MM.1S (cell line): ENCODE measurements around the gene PIAS3.

Experiments
- EZH2 ChIP-seq: fragments of 300-600 bp; sonication (generic); optimal IDR thresholded peaks from 2 replicates; pipeline ENCODE3; 2017; ENCODE audit warnings: low read depth, mild to moderate bottlenecking, antibody characterized with exemption, low read length, mixed read lengths
- EZH2phosphoT487 ChIP-seq: fragments of 300-600 bp; sonication (generic); IDR thresholded peaks from 2 replicates; pipeline ENCODE4 v1.6.1; 2018; ENCODE audit warnings: antibody characterized with exemption, low read length
- TF ChIP-seq, protein P1 (sequence below): fragments of 300-600 bp; sonication (generic); IDR thresholded peaks from 2 replicates; pipeline ENCODE4 v1.5.1; 2016; ENCODE audit warnings: antibody characterized with exemption, low read length, mixed read lengths

DNA sequence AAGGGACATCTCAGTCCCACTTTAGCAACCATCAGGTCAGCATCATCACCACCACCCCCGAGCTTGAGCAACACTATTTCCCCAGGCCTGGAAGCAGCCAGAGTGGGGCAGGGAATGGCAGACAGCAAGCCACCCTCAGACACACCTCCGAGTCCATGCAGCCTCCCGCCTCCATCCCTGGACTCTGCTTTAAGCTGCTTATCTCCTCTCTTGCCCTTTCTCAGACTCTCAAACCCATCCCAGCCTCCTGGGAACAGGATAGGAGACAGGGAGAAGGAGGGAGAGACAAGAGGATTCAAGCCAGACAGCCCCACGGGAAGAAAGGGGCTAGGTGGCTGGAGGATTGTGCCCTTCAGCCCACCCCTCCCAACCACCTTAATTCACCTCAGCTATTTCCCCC, 1.7 kb downstream of the PIAS3 start:
- TF ChIP-seq, protein P1, sequence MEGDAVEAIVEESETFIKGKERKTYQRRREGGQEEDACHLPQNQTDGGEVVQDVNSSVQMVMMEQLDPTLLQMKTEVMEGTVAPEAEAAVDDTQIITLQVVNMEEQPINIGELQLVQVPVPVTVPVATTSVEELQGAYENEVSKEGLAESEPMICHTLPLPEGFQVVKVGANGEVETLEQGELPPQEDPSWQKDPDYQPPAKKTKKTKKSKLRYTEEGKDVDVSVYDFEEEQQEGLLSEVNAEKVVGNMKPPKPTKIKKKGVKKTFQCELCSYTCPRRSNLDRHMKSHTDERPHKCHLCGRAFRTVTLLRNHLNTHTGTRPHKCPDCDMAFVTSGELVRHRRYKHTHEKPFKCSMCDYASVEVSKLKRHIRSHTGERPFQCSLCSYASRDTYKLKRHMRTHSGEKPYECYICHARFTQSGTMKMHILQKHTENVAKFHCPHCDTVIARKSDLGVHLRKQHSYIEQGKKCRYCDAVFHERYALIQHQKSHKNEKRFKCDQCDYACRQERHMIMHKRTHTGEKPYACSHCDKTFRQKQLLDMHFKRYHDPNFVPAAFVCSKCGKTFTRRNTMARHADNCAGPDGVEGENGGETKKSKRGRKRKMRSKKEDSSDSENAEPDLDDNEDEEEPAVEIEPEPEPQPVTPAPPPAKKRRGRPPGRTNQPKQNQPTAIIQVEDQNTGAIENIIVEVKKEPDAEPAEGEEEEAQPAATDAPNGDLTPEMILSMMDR: no peak
- TF ChIP-seq EZH2: no peak
- TF ChIP-seq EZH2phosphoT487: no peak
